Activated naive CD8-positive, alpha-beta T cell treated with anti-CD3 and anti-CD28 coated beads, Interleukin-2, amount 50 U/mL, for 16 hours (primary cell): ENCODE measurements around the gene UQCR10.

ENCODE experiments used
- DNase-seq: peaks from one replicate; pipeline ENCODE4 v3.0.0-alpha.2; 2020; ENCODE audit warnings: low read depth, low spot score

UQCR10 gene

GRCh38 chr22:29798318-29798717 is 31.1 kb downstream of the UQCR10 start:
- DNase-seq = no peak

GRCh38 chr22:29798801-29799200 is 31.6 kb downstream of the UQCR10 start:
- no peak for DNase-seq

GRCh38 chr22:29799217-29799680 is 32.1 kb downstream of the UQCR10 start:
- DNase-seq = no peak

- DNase-seq = no peak
Observed at GRCh38 chr22:29801153-29801552, 34.0 kb downstream of the UQCR10 start.

- no peak for DNase-seq
Observed at GRCh38 chr22:29801796-29802195, 34.6 kb downstream of the UQCR10 start.

- DNase-seq = no peak
Observed at GRCh38 chr22:29803190-29803589, 36.0 kb downstream of the UQCR10 start.

- no peak for DNase-seq
Observed at GRCh38 chr22:29804985-29805384, 37.8 kb downstream of the UQCR10 start.

GRCh38 chr22:29806196-29806595 is 39.0 kb downstream of the UQCR10 start:
- DNase-seq = no peak

- no peak for DNase-seq
Observed at GRCh38 chr22:29810216-29810615, 43.0 kb downstream of the UQCR10 start.

GRCh38 chr22:29811377-29811776 is 44.2 kb downstream of the UQCR10 start:
- DNase-seq = no peak

GRCh38 chr22:29813126-29813525 is 46.0 kb downstream of the UQCR10 start:
- no peak for DNase-seq

GRCh38 chr22:29813563-29813962 is 46.4 kb downstream of the UQCR10 start:
- DNase-seq = no peak

GRCh38 chr22:29814003-29814402 is 46.8 kb downstream of the UQCR10 start:
- DNase-seq = no peak

- no peak for DNase-seq
Observed at GRCh38 chr22:29815580-29815979, 48.4 kb downstream of the UQCR10 start.

- no peak for DNase-seq
Observed at GRCh38 chr22:29816128-29816527, 49.0 kb downstream of the UQCR10 start.

GRCh38 chr22:29816539-29816938 is 49.4 kb downstream of the UQCR10 start:
- DNase-seq = no peak

- DNase-seq = no peak
Observed at GRCh38 chr22:29816980-29817379, 49.8 kb downstream of the UQCR10 start.

- no peak for DNase-seq
Observed at GRCh38 chr22:29817724-29818123, 50.6 kb downstream of the UQCR10 start.

- no peak for DNase-seq
Observed at GRCh38 chr22:29819501-29819900, 52.3 kb downstream of the UQCR10 start.
